Parathyroid adenoma (tissue), 2 donors: Measurements from ENCODE around the gene WWP2.

ENCODE experiments used
- H2AFZ ChIP-seq: fragments of 300-600 bp; sonication (generic); one replicate; pipeline ENCODE4 v1.7.0; 2017; ENCODE audit warnings: antibody characterized with exemption, mild to moderate bottlenecking
- H3K27ac ChIP-seq: fragments of 300-600 bp; sonication (generic); one replicate; pipeline ENCODE4 v1.7.0; 2017
- H3K27me3 ChIP-seq: fragments of 300-600 bp; sonication (generic); one replicate; pipeline ENCODE4 v1.7.0; 2017; ENCODE audit warnings: low read length; ENCODE audit not compliant: control insufficient read depth, insufficient read depth
- H3K36me3 ChIP-seq: fragments of 300-600 bp; sonication (generic); one replicate; pipeline ENCODE4 v1.7.0; 2017; ENCODE audit warnings: low read length; ENCODE audit not compliant: control insufficient read depth, insufficient read depth
- H3K4me1 ChIP-seq: fragments of 300-600 bp; sonication (generic); one replicate; pipeline ENCODE4 v1.7.0; 2017; ENCODE audit warnings: control low read depth
- H3K4me2 ChIP-seq: fragments of 300-600 bp; sonication (generic); one replicate; pipeline ENCODE4 v1.7.0; 2017; ENCODE audit warnings: low read length
- H3K4me3 ChIP-seq: fragments of 300-600 bp; sonication (generic); one replicate; pipeline ENCODE4 v1.7.0; 2017; ENCODE audit warnings: low read depth, low read length
- H3K79me2 ChIP-seq: fragments of 300-600 bp; sonication (generic); one replicate; pipeline ENCODE4 v1.7.0; 2017; ENCODE audit warnings: control low read depth
- H3K9ac ChIP-seq: fragments of 300-600 bp; sonication (generic); one replicate; pipeline ENCODE4 v1.7.0; 2017; ENCODE audit warnings: mild to moderate bottlenecking
- H3K9me3 ChIP-seq: fragments of 300-600 bp; sonication (generic); one replicate; pipeline ENCODE4 v1.7.0; 2017; ENCODE audit warnings: low read length; ENCODE audit not compliant: control insufficient read depth
- CTCF ChIP-seq: fragments of 300-600 bp; sonication (generic); IDR thresholded peaks from one replicate; pipeline ENCODE4 v1.7.0; 2017; ENCODE audit warnings: antibody characterized with exemption, mild to moderate bottlenecking
- donor health status: primary hyperparathyroidism.

Gene WWP2

GRCh38 chr16:69938981-69939820, 177.1 kb downstream of the WWP2 start:
- no peak overlapping the region for H3K4me3 ChIP-seq
- no peak overlapping the region for H3K27ac ChIP-seq
- no peaks in the 10 kb centered on the region for H3K27me3 ChIP-seq
- H3K4me2 ChIP-seq = no peak overlapping the region
- no peaks in the 10 kb centered on the region for H3K79me2 ChIP-seq
- no peaks in the 10 kb centered on the region for H3K36me3 ChIP-seq
- no peaks in the 10 kb centered on the region for H3K9me3 ChIP-seq
- no peak overlapping the region for H3K9ac ChIP-seq
- no peak overlapping the region for H2AFZ ChIP-seq
- no peaks in the 10 kb centered on the region for H3K4me1 ChIP-seq
- TF ChIP-seq CTCF = no peak

- H3K9me3 ChIP-seq = no peaks in the 10 kb centered on the region
These were observed 177.9 kb downstream of the WWP2 start for GRCh38 chr16:69939821-69940585.

GRCh38 chr16:69940676-69941075, 178.5 kb downstream of the WWP2 start:
- no peaks in the 10 kb centered on the region for H3K36me3 ChIP-seq
- no peak overlapping the region for H3K4me2 ChIP-seq
- TF ChIP-seq CTCF = no peak
- no peaks in the 10 kb centered on the region for H3K79me2 ChIP-seq
- H3K9ac ChIP-seq = no peak overlapping the region
- H2AFZ ChIP-seq = no peak overlapping the region
- no peaks in the 10 kb centered on the region for H3K4me1 ChIP-seq
- no peak overlapping the region for H3K27ac ChIP-seq
- H3K9me3 ChIP-seq = no peaks in the 10 kb centered on the region
- no peaks in the 10 kb centered on the region for H3K27me3 ChIP-seq
- H3K4me3 ChIP-seq = no peak overlapping the region

More at GRCh38 chr16:69939821-69940585, 177.9 kb downstream of the WWP2 start:
- Histone ChIP-seq H3K4me3 (no peak overlapping the region), H3K27ac (no peak overlapping the region), H3K36me3 (no peaks in the 10 kb centered on the region), H3K4me1 (no peaks in the 10 kb centered on the region), H2AFZ (no peak overlapping the region), H3K79me2 (no peaks in the 10 kb centered on the region), H3K9ac (no peak overlapping the region), H3K4me2 (no peak overlapping the region), H3K27me3 (no peaks in the 10 kb centered on the region)
- TF ChIP-seq CTCF = no peak

GRCh38 chr16:69941251-69942098, 179.3 kb downstream of the WWP2 start:
- Histone ChIP-seq H3K27me3 (no peaks in the 10 kb centered on the region), H3K36me3 (no peaks in the 10 kb centered on the region), H3K4me3 (no peak overlapping the region), H3K9ac (no peak overlapping the region), H3K4me1 (no peaks in the 10 kb centered on the region), H3K27ac (no peak overlapping the region), H3K9me3 (no peaks in the 10 kb centered on the region), H2AFZ (no peak overlapping the region), H3K4me2 (no peak overlapping the region), H3K79me2 (no peaks in the 10 kb centered on the region)
- no peak for TF ChIP-seq CTCF
